DMS79 (cell line): Measurements from ENCODE around the gene JAKMIP1.

ENCODE experiments used
- DNase-seq: peaks from one replicate; lab custom pipeline; 2025; lab: John Stamatoyannopoulos, UW

JAKMIP1 gene

DNA sequence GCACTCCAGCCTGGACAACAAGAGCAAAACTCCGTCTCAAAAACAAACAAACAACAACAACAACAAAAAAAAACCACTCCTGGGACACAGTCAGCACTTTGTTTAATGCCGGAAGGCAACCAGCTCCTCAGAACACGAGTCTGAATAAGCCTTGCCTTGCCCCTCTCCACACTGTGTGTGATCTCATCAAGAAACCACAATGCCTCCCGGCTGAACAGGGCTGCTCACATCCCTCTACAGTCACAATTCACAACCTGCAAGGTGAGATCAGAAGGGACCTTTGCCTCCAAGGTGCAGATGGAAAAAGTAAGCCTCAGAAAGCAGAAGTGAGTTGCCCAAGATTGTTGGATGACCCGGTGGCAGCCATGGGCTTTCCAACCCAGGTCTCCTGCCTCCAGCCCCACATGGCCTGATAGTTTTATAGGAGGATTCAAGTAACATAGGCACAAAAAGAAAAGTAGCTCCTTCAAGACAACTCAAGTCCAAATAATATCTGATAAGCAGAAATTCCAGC is 80.8 kb downstream of the JAKMIP1 start:
- no peak for DNase-seq

DNA sequence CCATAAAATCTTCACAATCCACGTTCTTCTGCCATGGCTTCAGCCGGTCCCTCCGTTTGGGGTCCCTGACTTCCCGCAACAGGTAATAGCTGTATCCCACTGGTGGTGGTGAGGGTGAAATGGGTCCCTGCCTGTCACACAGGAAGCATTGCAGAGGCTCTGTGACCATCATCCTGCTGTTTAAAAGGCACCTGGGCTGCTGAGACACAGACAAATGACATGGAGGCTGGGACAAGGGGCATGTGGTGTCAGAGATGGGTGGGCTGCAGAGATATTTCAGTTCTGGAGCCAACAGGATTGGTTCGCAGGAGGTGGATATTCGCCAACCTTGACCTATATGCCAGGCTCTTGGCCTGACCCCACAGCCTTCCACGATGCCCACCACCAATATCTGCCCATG is 82.1 kb downstream of the JAKMIP1 start:
- DNase-seq = no peak

- peak; percentile 8 for DNase-seq
These were observed 83.6 kb downstream of the JAKMIP1 start for GRCh38 chr4:6116696-6117285.

DNA sequence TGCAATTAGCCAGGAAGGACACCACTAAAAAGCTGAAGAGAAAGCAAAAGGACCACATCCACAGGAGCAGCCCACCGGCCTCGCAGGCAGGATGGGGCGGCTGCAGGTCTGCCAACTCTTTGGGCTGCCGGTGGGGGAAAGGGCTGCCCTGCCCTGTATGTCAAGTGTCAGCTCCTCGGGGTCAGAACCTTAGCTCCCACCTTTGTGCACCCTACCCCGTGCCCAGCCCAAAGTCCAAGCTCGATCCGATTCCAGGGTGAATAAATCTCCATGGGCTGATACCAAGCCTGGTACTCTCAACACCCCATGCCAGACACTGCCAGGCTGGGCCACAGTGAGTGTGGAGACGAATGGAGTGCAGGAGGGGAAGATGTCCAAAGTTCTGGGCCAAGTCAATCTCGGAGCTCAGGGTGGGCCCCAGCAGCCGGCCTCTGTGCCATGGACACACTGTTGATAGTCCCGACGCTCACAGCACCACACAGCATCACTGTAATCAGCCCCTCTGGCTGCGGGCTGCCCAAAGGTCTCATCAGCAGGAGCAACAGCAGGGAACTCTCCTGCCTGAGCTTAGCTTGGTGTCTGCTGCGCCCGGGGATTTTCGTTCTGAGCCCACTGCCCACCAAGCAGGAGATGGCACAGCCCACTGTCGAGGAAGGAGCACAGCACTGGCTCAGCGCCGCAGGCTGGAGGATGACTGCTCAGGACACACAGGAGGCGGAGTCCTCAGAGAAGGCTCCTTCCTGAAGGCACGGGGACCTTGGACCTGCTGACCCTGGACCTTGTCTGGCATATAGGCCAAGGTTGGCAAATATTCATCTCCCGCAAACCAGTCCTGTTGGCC is 84.4 kb downstream of the JAKMIP1 start:
- DNase-seq = no peak

GRCh38 chr4:6115342-6115741 is 85.0 kb downstream of the JAKMIP1 start:
- no peak for DNase-seq

GRCh38 chr4:6114601-6115000 is 85.7 kb downstream of the JAKMIP1 start:
- DNase-seq = no peak

GRCh38 chr4:6114181-6114580 is 86.2 kb downstream of the JAKMIP1 start:
- no peak for DNase-seq

DNA sequence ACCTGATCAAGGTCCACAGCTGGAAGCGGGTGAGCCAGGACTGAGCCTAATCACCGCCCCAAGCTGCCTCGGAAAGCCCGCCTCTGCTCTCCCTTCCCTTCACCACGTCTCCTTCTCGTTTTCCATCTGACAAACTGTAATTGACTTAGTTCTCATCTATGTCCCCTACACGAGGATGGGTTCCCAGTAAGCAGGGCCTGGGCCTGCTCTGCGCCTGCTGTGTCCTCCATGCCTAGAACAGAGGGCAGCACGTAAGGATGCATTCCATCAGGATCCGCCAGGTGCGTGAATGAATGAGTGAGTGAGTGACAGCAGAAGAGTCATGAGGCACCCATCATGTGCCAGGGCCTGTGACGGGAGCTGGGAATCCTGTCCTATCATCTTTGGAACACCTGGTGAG is 86.7 kb downstream of the JAKMIP1 start:
- no peak for DNase-seq

- no peak for DNase-seq
These were observed 87.6 kb downstream of the JAKMIP1 start for GRCh38 chr4:6112606-6113290.

DNA sequence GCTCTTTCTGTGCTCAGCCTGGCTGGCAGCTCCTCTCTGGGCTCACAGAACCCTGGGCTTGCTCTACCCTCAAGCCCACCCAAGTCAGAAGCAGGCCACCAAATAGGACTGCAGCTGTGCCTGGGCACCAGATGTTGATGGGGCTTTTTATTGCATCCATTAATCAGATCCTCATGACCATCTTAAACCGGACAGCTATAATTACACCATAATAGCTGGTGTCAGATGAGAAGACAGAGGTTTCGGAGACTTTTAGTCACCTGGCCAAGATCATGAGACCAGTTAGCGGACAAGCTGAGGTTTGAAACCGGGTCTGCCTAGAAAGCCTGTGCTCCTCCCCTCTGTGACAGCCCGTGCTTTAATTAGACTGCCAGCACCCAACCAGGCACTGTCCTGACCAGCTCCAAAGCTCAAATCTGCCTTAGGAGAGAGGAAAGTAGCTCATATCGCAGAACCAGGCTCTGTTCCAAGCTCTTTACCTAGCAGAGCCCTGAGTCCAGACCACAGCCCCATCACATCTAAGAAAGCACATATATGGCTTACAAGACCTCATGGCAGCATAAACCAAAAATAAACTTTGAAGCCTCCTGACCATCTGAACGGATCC is 88.9 kb downstream of the JAKMIP1 start:
- no peak for DNase-seq

GRCh38 chr4:6110681-6111353 is 89.5 kb downstream of the JAKMIP1 start:
- no peak for DNase-seq

DNA sequence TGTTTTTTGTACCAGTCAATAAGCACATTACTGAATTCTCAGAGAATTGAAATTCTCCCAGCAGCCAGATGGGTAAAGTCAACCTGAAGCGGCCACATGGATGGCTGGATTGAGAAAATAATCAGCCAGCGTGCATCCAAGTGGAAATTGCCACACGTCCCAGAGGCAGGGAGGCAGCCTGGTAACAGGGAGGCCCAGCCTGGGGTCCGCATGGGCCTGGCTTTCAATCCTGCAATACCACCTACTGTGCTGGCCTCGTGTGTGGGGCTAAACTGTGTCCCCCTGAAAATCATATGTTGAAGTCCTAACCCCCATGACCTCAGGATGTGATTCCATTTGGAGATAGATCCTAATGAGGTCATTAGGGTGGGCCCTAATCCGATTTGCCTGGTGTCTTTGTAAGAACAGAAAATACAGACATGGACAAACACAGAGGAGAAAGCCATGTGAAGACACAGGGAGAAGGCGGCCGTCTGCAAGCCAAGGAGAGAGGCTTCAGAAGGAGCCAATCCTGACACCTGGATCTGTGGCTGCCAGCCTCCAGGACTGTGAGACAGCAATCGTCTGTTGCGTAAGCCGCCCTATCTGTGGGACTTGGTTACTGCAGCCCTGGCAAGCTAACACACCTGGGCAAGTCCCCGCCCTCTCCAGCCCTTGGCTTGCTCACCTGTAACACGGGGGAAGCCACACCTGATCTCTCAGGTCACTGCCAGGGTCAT is 90.3 kb downstream of the JAKMIP1 start:
- DNase-seq = no peak

DNA sequence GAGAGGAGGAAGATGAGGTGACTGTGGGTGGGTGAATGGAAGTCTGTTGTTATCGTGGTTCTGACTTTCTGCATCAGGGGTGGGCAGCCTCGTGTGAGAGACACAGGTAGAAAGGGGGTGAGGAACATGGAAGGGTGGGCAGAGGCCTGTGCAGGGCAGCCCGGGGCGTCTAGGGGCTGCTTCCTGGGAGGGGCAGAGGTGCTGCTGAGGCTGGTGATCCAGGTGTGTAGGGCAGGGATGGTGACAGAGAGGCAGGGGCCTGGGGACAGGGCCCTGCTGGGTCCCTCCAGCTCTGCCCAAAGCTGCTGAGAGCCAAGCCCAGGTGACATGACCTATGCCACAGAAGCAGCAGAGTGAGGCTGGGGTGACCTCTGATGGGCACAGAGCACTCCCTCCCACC is 92.5 kb downstream of the JAKMIP1 start:
- DNase-seq = no peak

DNA sequence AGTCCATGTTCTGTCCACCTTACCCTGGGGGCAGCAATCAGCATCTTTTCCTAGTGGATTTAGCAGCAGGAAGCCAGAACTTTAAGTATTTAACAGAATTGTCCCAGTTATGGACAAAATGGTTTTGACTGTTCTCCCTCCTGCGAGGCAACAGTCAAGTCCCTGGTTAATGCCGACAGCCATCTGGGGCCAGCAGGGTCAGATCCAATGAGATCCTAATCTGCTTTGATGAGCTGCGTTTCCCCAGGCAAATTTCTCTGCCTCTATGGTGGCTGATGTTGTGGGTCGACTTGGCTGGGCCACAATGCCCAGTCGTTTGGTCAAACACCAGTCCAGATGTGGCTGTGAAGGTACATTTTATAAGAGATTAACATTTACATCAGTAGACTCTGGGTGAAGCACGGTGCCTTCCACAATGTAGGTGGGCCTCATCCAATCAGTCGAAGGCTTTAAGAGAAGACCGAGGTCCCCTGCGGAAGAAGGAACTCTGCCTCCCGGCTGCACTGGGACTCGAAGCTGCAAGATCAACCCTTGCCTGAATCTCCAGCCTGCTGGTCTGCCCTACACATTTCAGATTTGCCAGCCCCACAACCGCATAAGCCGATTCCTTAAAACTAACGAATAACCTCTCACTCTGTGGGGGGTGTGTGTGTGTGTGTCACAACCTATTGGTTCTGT is 93.1 kb downstream of the JAKMIP1 start:
- no peak for DNase-seq

DNA sequence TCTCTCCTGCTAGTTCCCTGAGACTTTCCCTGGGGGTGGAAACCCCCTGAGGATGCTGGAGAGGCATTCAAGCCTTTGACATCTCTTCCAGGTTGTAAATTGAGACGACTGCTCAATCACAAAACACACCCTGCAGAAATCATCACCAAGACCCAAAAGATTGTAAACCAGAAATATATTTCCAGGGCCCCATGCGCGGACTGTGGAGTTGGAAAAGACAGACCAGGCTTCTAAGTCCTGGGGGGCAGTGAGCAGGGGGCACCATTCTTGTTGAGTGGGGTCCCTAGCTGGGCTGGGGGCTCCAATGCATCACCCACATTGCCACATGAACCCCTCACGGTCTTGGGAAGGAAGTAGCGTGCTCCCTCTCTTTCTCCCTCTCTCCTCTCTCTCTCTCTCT is 94.2 kb downstream of the JAKMIP1 start:
- DNase-seq = no peak

DNA sequence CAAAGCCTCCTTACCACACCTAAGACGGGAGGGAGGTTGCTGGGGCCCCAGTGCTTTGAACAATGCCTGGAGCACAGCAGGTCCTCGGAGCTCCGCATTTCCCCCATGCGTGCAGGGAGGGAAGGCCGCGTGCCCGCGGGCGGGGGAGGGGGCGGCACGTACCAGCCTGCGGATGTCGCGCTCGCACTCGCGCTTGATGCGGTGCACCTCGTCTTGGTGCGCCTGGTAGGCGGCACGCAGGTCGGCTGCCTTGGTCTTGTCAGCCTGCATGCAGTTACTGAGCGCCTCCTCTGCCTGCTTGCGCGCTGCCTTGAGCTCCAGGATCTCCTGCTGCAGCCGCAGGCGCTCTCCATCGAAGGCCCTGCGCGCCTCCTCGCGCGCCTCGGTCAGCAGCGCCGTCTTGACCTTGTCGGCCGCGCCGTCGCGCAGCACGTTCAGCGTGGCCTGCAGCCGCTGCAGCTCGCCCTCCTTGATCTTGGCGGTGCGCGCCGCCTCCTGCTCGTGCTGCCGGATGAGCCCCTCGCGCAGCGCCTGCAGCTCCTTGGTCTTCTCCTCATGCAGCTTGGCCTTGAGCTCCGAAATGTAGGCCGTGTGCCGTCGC is 94.9 kb downstream of the JAKMIP1 start:
- no peak for DNase-seq

DNA sequence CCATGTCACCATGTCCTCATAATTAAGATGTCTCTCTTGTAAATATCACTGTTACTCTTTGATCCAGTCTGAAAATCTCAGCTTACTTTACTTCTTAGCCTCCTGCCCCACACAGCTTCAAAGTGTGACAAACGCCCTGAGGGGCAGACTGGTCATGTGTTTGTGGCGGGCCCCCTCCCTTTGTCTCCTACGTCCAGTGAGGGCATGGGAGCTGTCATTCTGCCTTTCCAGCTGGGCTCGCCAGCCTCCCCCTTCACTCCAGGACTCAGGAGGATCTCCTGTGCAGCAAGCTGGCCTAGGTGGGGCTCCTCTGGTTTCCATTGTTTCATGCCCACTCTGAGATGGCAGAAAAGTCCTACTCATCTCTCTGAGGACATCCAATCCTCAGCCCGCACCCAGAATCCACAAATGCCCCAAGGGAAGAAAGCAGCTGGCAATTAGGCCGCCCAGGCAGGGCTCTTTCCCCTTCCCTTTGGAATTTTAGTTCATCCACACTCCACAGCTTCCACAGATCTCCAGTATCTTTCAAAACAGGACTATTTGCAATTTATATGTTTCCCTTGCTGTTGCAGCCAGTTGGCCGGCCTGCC is 95.7 kb downstream of the JAKMIP1 start:
- no peak for DNase-seq

DNA sequence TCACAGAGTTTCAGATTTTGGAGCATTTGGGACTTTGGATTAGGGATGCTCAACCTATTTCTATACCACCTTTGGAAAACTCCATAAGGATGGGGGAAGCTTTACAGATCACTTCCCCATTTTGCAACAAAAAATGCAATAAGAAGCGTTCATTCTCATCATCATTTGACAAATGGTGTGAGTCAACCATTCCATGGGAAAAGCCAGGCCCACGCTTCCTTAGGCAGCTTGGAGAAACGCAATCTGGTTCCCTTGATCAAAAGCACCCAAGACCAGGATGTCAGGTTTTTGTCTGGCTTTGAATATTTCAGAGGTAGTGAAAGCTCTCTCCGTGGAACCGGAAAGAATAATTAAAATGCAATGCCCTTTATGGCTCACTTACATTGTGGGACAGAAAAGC is 102.8 kb downstream of the JAKMIP1 start:
- DNase-seq = no peak

DNA sequence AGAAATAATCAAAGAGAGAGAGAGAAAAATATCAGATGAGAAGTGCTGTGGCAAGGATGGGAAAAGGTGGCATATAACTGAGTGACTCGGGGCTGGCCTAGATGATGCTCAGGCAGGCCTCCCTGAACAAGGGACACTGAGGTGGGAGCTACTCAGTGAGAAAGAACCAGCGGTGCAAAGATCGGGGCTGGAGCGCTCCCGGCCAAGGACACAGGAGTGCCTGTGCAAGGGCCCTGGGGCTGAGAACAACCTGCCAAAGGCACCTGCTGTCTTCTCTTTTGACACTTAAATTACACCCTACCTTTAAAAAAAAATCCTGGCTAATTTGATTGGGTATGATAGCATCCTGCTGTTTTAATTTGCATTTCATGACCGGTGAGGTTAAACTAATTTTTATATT is 104.5 kb downstream of the JAKMIP1 start:
- DNase-seq = no peak
